ENCODE results near the gene ZNF117.
"Not testable (repeated sequence)": the region's sequence is repeated elsewhere in the genome, so short reads cannot be mapped to it uniquely, and the experiment has no call there.

ZNF117 gene

GRCh38 chr7:64990936-64991335 lies at the start of gene ZNF117:
Gene ZNF117, minus strand, starts transcription at chr7:64991036.
- DNase-seq = no peak

DNA sequence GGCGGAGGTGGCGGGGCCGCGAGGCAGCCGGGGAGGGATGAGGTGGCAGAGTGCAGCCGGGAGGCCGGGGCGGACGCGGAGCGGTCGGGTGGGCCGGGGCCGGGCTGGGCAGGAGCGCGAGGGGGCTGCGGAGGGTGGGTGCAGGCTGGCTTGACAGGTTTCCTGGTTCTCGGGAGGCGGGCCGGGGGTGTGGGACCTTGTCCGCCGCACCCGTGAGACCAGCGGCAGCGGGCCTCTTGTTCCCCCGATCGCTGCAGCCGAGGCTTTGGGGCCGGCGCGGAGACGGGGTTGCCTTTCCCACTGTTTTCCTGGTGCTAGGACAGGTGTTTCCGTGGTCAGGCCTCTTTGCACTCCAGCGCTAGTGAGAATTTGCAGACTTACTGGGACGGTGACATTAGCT lies 47.9 kb upstream of the ZNF117 start:
- DNase-seq = peak in 39 of 58 donors; percentile 1 to 49 (median 18)

DNA sequence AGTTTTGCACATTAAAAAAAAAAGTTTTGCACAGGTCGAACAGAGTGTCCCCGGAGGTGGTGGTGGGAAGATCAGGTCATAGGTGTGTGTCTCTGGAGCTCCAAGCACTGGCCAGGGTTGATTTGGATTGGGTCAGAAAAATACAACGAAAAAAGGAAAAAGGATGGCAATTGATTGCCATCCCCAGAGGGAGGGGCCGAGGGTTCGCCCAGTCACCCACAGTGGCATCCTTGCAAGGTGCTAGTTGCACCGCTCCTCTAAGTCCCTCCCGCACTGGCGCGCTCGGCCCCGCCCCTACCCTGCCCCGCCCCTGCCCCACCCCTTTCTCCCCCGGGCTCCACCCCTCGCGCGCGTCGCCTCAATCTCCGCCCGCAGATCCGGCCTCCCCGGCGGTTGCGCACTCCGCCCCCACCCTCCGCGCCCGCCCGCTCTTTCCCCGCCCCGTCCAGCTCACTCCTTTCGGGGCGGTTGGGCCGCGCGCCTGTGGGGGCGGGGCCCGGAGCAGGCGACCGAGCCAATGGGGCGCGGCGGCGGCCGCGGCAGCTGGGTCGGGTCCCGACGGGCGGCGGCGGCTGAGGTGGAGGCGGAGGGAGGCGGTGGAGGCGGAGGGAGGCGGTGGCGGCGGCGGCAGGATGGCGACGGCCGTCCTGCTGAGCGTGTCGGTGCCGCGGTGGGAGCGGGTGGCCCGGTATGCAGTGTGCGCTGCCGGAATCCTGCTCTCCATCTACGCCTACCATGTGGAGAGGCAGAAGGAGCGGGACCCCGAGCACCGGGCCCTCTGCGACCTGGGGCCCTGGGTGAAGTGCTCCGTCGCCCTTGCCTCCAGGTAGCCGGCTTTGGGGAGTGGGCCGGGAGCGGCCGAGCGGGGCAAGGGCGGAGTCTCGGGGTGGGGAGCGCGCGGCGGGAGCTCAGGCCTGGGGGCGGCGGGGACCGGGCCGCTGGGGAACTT lies 47.2 kb upstream of the ZNF117 start:
- DNase-seq = peak; percentile 13 to 96 (median 90)

DNA sequence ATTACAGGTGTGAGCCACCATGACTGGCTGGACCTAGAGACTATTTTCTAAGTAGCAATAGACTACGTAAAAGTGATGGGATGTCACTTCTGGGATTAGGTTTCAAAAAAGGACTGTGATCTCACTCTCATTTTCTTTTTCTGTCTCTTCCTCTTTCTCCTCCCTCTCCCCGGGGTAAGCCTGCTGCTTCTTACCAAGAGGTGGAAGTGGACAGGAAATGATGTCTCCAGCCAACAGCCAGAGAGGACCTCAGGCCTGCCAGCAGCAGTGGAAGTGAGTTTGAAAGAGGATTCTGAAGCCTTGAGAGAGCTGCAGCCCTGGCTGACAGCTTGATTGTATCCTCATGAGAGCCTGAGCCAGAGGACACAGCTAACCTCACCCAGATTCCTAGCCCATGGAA lies 45.7 kb upstream of the ZNF117 start:
- peak in 11 of 58 donors; percentile 0 to 31 (median 2) for DNase-seq

- not testable (repeated sequence) for DNase-seq
Observed at GRCh38 chr7:65035469-65035868, 44.6 kb upstream of the ZNF117 start.

DNA sequence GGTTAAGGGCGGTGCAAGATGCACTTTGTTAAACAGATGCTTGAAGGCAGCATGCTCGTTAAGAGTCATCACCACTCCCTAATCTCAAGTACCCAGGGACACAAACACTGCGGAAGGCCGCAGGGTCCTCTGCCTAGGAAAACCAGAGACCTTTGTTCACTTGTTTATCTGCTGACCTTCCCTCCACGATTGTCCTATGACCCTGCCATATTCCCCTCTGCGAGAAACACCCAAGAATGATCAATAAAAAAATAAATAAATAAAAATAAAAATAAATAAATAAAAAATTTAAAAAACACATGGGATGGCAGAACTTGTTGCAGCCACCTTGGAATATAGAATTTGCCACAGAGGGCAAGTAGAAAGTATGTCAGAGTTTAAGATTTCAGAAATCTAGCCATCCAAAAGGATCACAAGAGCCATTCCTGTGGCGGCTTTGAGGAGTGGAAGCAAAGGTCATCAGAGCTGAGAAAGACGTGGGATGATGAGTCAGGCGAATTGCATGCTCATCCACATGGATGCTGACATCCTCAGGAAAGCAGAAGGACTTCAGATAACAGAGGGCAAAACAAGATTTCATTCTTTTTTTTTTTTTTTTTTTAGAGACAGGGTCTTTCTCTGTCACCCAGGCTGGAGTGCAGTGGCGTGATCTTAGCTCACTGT lies 43.4 kb upstream of the ZNF117 start:
- not testable (repeated sequence) for DNase-seq

DNA sequence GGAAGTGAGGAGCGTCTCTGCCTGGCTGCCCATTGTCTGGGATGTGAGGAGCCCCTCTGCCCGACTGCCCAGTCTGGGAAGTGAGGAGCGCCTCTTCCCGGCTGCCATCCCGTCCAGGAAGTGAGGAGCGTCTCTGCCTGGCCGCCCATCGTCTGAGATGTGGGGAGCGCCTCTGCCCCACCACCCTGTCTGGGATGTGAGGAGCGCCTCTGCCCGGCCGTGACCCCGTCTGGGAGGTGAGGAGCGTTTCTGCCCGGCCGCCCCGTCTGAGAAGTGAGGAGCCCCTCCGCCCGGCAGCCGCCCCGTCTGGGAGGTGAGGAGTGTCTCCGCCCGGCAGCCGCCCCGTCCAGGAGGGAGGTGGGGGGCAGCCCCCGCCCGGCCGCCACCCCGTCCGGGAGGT lies 42.6 kb upstream of the ZNF117 start:
- not testable (repeated sequence) for DNase-seq

DNA sequence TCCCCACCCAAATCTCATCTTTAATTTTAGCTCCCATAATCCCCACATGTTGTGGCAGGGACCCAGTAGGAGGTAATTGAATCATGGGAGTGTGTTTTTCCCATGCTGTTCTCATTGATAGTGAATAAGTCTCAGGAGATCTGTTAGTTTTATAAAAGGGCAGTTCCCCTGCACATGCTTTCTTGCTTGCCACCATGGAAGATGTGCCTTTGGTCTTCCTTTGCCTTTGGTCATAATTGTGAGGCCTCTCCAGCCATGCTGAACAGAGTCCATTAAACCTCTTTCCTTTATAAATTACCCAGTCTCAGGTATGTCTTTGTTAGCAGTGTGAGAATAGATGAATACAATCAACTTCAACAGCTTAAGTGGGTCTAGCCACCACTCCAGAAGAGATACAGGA lies 34.2 kb upstream of the ZNF117 start:
- not testable (repeated sequence) for DNase-seq

- peak in 5 of 58 donors; percentile 0 to 21 (median 1) for DNase-seq
Observed at GRCh38 chr7:65020978-65021377, 30.1 kb upstream of the ZNF117 start.

- not testable (repeated sequence) for DNase-seq
Observed at GRCh38 chr7:65009881-65010280, 19.0 kb upstream of the ZNF117 start.

DNA sequence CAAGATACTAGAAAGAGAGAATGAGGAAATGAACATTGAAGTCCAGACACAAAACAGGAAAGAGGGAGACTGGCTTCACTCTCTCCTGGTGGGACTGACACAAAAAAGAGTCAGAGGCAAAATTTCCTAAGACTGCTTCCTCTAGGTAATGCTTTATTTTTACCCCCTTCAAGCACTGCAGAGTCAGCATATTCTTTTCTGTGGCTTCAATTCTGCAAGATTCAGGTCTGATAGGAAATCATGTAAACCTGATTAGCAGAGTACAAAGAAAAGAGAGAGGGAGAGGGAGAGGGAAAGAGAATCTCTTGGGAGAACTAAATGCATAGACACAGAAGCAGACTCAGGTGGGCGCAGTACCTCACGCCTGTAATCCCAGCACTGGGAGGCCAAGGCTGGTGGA lies 18.6 kb upstream of the ZNF117 start:
- not testable (repeated sequence) for DNase-seq

GRCh38 chr7:65007036-65007435 lies 16.2 kb upstream of the ZNF117 start:
- DNase-seq = not testable (repeated sequence)

DNA sequence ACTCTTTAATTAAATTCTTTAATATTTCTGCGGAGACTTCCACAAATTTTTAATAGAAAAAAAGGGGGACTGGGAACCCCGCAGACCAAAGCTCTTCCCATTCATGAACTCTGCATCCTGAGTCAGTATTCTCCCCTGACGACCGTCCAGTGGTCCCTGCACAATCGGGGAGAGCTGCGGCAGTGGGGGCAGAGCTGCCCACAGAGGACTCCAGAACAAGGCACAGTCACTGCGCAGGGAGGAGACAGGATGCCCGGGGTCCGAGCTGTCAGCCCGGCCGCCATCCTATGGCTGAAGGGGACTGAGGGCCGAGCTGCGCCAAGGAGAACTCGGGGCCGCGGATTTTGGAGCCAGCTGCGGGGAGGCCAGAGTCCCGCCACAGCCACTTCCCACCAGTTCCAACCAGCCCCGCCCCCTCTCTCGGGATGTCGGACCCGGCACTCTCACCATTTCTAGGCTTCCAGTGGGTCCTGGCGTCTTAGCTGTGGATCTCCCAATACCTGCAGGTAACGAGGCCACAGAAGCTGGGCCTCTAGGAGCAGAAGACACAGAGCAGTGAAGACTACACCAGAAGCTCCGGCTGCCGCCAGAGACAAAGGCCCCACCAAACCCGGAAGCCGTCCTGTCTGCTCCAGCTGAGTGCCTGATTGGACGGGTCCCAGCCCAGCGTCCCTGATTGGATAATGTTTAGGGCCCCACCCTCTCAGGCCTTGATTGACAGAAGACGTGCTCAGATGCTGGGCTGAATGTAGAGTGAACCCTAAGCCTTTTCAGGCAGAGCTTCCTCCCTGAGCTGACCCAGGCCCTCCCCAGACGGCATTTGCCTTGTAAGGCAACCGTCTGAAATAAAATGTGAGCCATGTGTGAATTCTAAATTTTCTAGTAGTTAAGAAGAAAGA lies 15.5 kb upstream of the ZNF117 start, which contains the start of gene ERV3-1:
TSS of gene ERV3-1 (minus strand) at position 594 of the 899 bp plus-strand sequence. CDS start 13,661 bp downstream, outside the sequence.
- DNase-seq = peak; percentile 72 to 98 (median 95)

GRCh38 chr7:65004575-65004974 lies 13.7 kb upstream of the ZNF117 start:
- DNase-seq = no peak

DNA sequence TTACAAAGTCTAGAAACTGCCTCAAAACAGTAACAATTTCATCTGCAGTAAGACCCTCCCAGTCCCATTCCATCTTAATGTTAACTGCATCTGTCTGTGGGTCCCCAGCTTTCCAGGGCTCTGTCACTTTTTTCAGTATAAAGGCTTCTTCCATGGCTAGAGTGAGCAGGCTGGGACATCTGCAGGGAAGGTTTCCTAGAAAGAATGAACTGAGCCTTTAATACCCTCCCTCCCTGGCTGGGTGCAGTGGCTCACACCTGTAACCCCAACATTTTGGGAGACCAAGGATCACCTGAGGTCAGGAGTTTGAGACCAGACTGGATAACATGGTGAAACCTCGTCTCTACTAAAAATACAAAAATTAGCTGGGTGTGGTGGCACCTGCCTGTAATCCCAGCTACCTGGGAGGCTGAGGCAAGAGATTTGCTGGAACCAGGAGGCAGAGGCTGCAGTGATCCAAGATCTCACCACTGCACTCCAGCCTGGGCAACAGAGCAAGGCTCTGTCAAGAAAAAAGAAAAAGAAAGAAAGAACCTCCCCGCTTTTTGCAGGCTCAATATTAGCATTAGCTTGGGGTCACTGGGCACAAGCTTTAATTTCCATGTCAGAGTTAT lies 12.2 kb upstream of the ZNF117 start:
- DNase-seq = no peak

GRCh38 chr7:65001291-65001814 lies 10.5 kb upstream of the ZNF117 start:
- DNase-seq = no peak

DNA sequence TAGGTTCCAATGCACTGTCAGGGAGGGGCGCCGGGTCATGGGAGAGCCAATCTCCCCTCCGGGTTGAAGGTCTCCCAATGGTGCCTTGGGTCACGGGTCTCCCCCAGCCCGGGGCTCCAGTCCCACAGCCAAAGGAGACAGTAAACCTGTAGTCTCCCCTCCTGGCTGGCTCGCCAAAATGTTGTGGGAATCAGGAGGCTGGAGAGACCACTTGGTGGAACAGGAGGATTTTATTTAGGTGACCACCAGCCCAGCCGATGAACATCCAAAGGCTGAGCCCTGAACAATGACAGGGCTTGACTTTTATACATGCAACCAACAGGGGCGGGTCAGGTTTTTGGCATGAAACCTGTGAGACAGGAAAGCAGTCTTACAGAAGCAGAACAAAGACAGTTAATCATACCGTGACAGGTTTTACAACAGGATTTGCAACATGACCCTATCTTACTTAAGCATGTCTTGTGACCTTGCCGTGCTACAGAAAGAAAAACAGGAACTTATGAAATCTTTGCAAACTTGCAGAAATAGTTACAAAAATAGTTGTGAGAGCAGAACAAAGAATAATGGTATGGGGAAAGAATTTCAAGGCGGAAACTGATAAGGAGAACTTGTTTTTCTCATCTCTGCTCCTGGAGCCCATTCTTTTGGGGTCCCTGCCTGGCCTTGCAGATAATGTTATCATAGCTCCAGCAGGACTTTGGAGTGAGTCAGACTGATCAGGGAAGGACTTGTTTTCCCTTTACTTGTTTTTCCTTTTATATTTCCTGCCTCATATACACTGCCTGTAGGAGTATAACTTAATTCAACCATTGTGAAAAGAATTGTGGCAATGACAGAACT lies 8.5 kb upstream of the ZNF117 start:
- no peak for DNase-seq

DNA sequence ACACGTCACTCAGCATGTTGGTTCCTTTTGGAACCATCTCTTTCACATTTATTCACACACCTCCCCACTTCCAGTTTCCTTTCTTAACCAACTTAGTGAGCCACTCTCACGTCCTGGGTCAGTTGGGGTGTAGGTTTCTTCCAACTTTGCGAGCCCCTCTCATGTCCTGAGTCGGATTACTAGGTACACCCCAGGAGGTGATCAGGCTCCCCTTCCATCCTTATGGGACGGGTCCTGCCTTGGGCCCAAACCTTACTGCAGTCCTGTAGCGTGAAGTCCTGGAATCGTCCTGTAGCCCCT lies 8.0 kb upstream of the ZNF117 start:
- no peak for DNase-seq

DNA sequence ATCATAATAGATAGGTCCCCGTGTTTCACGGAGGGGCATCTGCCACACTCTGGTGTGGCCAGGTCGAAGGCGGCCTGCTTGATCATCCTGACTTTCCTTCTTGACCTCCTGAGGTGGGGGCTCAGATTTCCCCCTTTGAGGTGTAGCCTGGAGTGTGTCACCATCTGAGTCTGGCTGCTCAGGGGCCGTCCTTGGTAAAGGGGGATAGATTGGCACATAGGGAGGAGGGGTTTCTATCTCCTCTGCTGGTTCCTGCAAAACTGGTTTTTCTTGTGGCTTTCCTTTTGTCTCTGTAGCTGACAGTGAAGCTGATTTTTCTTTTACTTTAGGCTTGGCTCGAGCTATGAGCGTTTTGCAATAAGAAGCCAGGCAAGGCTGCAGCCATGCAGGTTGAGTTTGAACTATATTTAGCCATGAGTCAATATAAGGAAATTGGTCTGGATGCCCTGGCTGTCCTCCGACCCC lies 7.1 kb upstream of the ZNF117 start:
- DNase-seq = no peak

All from anterior cingulate cortex (tissue), 58 donors.